ENCODE measurements around the gene MOB3B.
A peak's percentile ranks its signal among the peaks of the same experiment; 100 is the strongest.

Gene MOB3B

DNA sequence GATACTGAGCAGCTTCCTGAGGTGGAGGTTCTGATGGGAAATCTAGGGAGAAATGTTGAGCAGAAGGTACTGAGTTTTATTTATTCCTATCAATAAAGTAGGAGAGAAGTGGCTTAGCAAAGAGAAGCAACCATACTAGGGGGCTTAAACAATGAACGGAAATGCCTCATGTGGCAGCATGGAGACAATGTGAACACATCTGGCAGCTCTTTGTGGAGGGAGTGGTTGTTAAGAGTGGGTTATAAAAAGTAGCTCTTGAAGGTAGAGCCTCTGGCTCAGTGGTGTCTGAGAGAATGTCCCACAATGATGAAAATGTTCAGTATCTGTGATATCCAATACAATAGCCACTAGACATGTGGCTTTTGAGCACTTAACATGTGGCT, 179.9 kb downstream of the MOB3B start:
- Histone ChIP-seq H3K36me3 (replicated peaks in 1 of 2; ENCODE audit: control insufficient read depth in 2 of 2, insufficient read depth in 2 of 2, low read length in 2 of 2) (peaks cover 6 to 45% of the 10 kb centered on the region in 2 donors), H2BK120ac (ENCODE audit: low read depth, low read length) (no peak overlapping the region), H3K4ac (ENCODE audit: low read length) (no peak overlapping the region), H2BK15ac (ENCODE audit: low read length) (no peak overlapping the region), H3K9ac (ENCODE audit: low read depth, low read length, poor library complexity) (no peak overlapping the region), H4K8ac (ENCODE audit: low read depth, low read length) (no peak overlapping the region), H3K14ac (ENCODE audit: low read length) (no peak overlapping the region), H2AFZ (ENCODE audit: low read length) (no peak overlapping the region), H3K4me2 (ENCODE audit: insufficient read depth, low read length, poor library complexity, severe bottlenecking) (no peak overlapping the region), H3K23ac (ENCODE audit: low read depth, low read length, poor library complexity) (no peak overlapping the region), H3K4me3 (ENCODE audit: low read length in 2 of 2) (no peak overlapping the region), H3K27me3 (ENCODE audit: control insufficient read depth in 3 of 3, insufficient read depth in 3 of 3, low read depth in 1 of 3, low read length in 3 of 3) (no peaks in the 10 kb centered on the region), H2BK12ac (ENCODE audit: low read length) (no peak overlapping the region), H4K91ac (ENCODE audit: low read depth, low read length, poor library complexity) (no peak overlapping the region), H3K4me1 (ENCODE audit: control insufficient read depth in 2 of 2, insufficient read depth in 1 of 2, low read depth in 1 of 2, low read length in 2 of 2) (peaks cover 5 to 16% of the 10 kb centered on the region in 2 donors), H3K27ac (replicated peaks; ENCODE audit: low read length) (no peak overlapping the region), H2BK5ac (ENCODE audit: low read length) (no peak overlapping the region), H3K18ac (ENCODE audit: low read length) (no peak overlapping the region), H3K79me1 (ENCODE audit: low read depth, low read length) (no peaks in the 10 kb centered on the region), H3K9me3 (replicated peaks in 1 of 2; ENCODE audit: control insufficient read depth in 2 of 2, insufficient read depth in 1 of 2, low read depth in 1 of 2, low read length in 2 of 2) (peaks cover 5 to 11% of the 10 kb centered on the region in 2 donors), H2AK5ac (ENCODE audit: low read depth, low read length) (no peak overlapping the region)
- no CpG with 5 or more reads among the region's 1 CpG for WGBS, 2 donors (ENCODE audit: extremely low coverage in 2 of 2, insufficient read length in 2 of 2, insufficient replicate concordance in 1 of 2)
- DNase-seq (ENCODE audit: low spot score) = no peak

DNA sequence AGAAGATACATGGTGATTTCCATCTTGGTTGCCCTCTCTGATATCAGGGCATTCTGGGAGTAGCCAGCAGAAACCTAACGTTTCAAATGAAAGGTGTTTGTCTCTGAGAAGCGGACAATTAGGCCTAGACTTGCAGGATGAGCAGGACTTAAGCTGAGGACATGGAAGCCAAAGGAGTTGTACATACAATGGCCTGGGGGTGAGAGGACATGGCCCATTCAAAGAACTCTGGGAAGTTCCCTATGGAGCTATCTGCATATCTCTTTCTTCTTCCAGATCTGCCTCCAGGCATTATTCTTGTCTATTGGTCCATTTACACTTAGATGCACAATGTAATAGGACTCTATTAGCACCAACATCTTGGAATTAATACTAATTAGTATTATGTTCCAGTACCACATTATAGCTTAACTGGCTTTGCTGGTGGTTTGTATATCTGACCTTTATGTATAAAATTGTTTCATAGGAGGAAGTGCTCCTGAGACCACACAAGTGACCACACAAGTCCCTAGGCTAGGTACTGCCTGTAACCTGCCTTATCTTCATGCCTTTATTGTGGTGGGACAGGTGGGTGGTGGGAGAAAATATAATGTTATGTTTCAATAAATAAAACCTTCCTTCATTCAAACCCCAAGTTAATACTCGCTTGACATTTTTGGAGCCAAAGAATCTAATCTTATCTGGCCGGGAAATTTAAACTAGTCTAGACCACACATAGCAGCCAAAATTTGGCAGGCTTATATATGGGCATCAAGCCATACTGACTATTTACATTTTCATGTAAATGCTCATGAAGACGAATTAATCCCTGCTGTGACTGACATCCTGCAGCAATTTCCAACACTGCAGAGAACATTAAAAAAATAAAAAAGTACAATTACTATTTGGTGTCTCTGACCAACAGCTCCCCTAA, 180.6 kb downstream of the MOB3B start:
- Histone ChIP-seq H3K4me1 (ENCODE audit: control insufficient read depth in 2 of 2, insufficient read depth in 1 of 2, low read depth in 1 of 2, low read length in 2 of 2) (peaks cover 3 to 12% of the 10 kb centered on the region in 2 donors), H3K23ac (ENCODE audit: low read depth, low read length, poor library complexity) (no peak overlapping the region), H4K91ac (ENCODE audit: low read depth, low read length, poor library complexity) (no peak overlapping the region), H3K14ac (ENCODE audit: low read length) (no peak overlapping the region), H3K4me3 (ENCODE audit: low read length in 2 of 2) (no peak overlapping the region), H3K4me2 (ENCODE audit: insufficient read depth, low read length, poor library complexity, severe bottlenecking) (no peak overlapping the region), H3K27ac (replicated peaks; ENCODE audit: low read length) (no peak overlapping the region), H3K18ac (ENCODE audit: low read length) (no peak overlapping the region), H2BK120ac (ENCODE audit: low read depth, low read length) (no peak overlapping the region), H2AFZ (ENCODE audit: low read length) (no peak overlapping the region), H3K36me3 (replicated peaks in 1 of 2; ENCODE audit: control insufficient read depth in 2 of 2, insufficient read depth in 2 of 2, low read length in 2 of 2) (peaks cover 7 to 39% of the 10 kb centered on the region in 2 donors), H3K9ac (ENCODE audit: low read depth, low read length, poor library complexity) (no peak overlapping the region), H3K9me3 (replicated peaks in 1 of 2; ENCODE audit: control insufficient read depth in 2 of 2, insufficient read depth in 1 of 2, low read depth in 1 of 2, low read length in 2 of 2) (peaks cover 5 to 17% of the 10 kb centered on the region in 2 donors), H3K4ac (ENCODE audit: low read length) (no peak overlapping the region), H2BK15ac (ENCODE audit: low read length) (no peak overlapping the region), H2BK5ac (ENCODE audit: low read length) (no peak overlapping the region), H3K27me3 (ENCODE audit: control insufficient read depth in 3 of 3, insufficient read depth in 3 of 3, low read depth in 1 of 3, low read length in 3 of 3) (no peaks in the 10 kb centered on the region), H3K79me1 (ENCODE audit: low read depth, low read length) (no peaks in the 10 kb centered on the region), H2AK5ac (ENCODE audit: low read depth, low read length) (no peak overlapping the region), H4K8ac (ENCODE audit: low read depth, low read length) (no peak overlapping the region), H2BK12ac (ENCODE audit: low read length) (no peak overlapping the region)
- WGBS, 2 donors (ENCODE audit: extremely low coverage in 2 of 2, insufficient read length in 2 of 2, insufficient replicate concordance in 1 of 2) = no CpG with 5 or more reads among the region's 5 CpGs
- DNase-seq (ENCODE audit: low spot score) = no peak

DNA sequence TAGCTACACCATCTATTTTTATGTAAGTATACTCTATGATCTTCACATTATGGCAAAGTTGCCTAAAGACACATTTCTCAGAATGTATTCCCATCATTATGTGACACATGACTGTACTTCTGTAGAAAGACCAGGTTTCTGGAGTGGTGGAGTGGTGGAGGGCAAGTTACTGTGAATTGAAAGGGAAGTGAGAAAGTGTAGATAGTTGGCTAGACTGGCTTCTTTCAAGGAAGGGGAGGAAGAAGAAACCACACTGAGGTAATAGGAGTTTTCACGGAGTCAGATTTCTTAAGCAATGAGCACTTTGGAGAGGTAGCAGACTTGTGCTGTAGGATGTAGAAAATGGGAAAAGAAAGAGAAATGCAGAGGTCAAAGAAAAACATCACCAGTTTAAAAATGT, 181.7 kb downstream of the MOB3B start:
- H3K27me3 ChIP-seq (ENCODE audit: control insufficient read depth in 3 of 3, insufficient read depth in 3 of 3, low read depth in 1 of 3, low read length in 3 of 3) = no peaks in the 10 kb centered on the region
- H2BK5ac ChIP-seq (ENCODE audit: low read length) = no peak overlapping the region
- no peak overlapping the region for H3K23ac ChIP-seq (ENCODE audit: low read depth, low read length, poor library complexity)
- H3K4me1 ChIP-seq (ENCODE audit: control insufficient read depth in 2 of 2, insufficient read depth in 1 of 2, low read depth in 1 of 2, low read length in 2 of 2) = peaks cover 3 to 5% of the 10 kb centered on the region in 2 donors
- no peak overlapping the region for H3K18ac ChIP-seq (ENCODE audit: low read length)
- no peak overlapping the region for H2AFZ ChIP-seq (ENCODE audit: low read length)
- H3K4me3 ChIP-seq (ENCODE audit: low read length in 2 of 2) = no peak overlapping the region
- H3K9ac ChIP-seq (ENCODE audit: low read depth, low read length, poor library complexity) = no peak overlapping the region
- no CpG with 5 or more reads among the region's 1 CpG for WGBS, 2 donors (ENCODE audit: extremely low coverage in 2 of 2, insufficient read length in 2 of 2, insufficient replicate concordance in 1 of 2)
- no peak overlapping the region for H4K91ac ChIP-seq (ENCODE audit: low read depth, low read length, poor library complexity)
- H3K36me3 ChIP-seq (replicated peaks in 1 of 2; ENCODE audit: control insufficient read depth in 2 of 2, insufficient read depth in 2 of 2, low read length in 2 of 2) = peaks cover 7 to 32% of the 10 kb centered on the region in 2 donors
- no peak overlapping the region for H2BK12ac ChIP-seq (ENCODE audit: low read length)
- no peak overlapping the region for H2BK15ac ChIP-seq (ENCODE audit: low read length)
- no peaks in the 10 kb centered on the region for H3K79me1 ChIP-seq (ENCODE audit: low read depth, low read length)
- H3K14ac ChIP-seq (ENCODE audit: low read length) = no peak overlapping the region
- H3K9me3 ChIP-seq (replicated peaks in 1 of 2; ENCODE audit: control insufficient read depth in 2 of 2, insufficient read depth in 1 of 2, low read depth in 1 of 2, low read length in 2 of 2) = peaks cover 5 to 23% of the 10 kb centered on the region in 2 donors
- H3K27ac ChIP-seq (replicated peaks; ENCODE audit: low read length) = no peak overlapping the region
- DNase-seq (ENCODE audit: low spot score) = no peak
- no peak overlapping the region for H3K4me2 ChIP-seq (ENCODE audit: insufficient read depth, low read length, poor library complexity, severe bottlenecking)
- no peak overlapping the region for H2AK5ac ChIP-seq (ENCODE audit: low read depth, low read length)
- no peak overlapping the region for H3K4ac ChIP-seq (ENCODE audit: low read length)
- H2BK120ac ChIP-seq (ENCODE audit: low read depth, low read length) = no peak overlapping the region
- H4K8ac ChIP-seq (ENCODE audit: low read depth, low read length) = no peak overlapping the region

DNA sequence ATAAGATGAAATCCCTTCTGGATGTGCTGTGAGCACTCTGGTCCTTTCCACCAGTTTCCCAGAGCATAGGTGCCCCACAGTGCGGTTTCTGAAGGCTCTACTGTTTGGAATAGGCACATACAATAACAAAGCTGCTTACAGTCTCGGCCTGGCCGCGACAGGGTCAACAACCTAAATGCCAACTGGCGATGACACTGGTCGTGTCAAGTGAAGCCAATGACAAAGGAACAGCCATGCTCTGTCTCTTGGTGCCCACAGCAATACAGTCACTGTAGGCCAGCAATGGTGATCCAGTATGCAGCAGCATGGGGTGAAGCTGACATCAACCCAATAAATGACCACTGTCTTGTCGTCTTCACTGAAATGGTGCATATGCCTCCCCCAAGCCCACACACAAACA, 184.8 kb downstream of the MOB3B start:
- H4K8ac ChIP-seq (ENCODE audit: low read depth, low read length) = no peak overlapping the region
- no peak overlapping the region for H3K4me2 ChIP-seq (ENCODE audit: insufficient read depth, low read length, poor library complexity, severe bottlenecking)
- H2AFZ ChIP-seq (ENCODE audit: low read length) = no peak overlapping the region
- no peak overlapping the region for H4K91ac ChIP-seq (ENCODE audit: low read depth, low read length, poor library complexity)
- no CpG with 5 or more reads among the region's 7 CpGs for WGBS, 2 donors (ENCODE audit: extremely low coverage in 2 of 2, insufficient read length in 2 of 2, insufficient replicate concordance in 1 of 2)
- H2AK5ac ChIP-seq (ENCODE audit: low read depth, low read length) = no peak overlapping the region
- H3K9ac ChIP-seq (ENCODE audit: low read depth, low read length, poor library complexity) = no peak overlapping the region
- H3K27me3 ChIP-seq (ENCODE audit: control insufficient read depth in 3 of 3, insufficient read depth in 3 of 3, low read depth in 1 of 3, low read length in 3 of 3) = no peaks in the 10 kb centered on the region
- no peak overlapping the region for H2BK12ac ChIP-seq (ENCODE audit: low read length)
- H3K18ac ChIP-seq (ENCODE audit: low read length) = peak overlapping the region; percentile 2
- H3K23ac ChIP-seq (ENCODE audit: low read depth, low read length, poor library complexity) = no peak overlapping the region
- no peak overlapping the region for H3K4ac ChIP-seq (ENCODE audit: low read length)
- no peak overlapping the region for H3K27ac ChIP-seq (replicated peaks; ENCODE audit: low read length)
- H3K4me1 ChIP-seq (ENCODE audit: control insufficient read depth in 2 of 2, insufficient read depth in 1 of 2, low read depth in 1 of 2, low read length in 2 of 2) = peaks cover 16% of the 10 kb centered on the region in 2 donors
- no peak overlapping the region for H2BK120ac ChIP-seq (ENCODE audit: low read depth, low read length)
- no peak overlapping the region for H2BK15ac ChIP-seq (ENCODE audit: low read length)
- no peak overlapping the region for H3K14ac ChIP-seq (ENCODE audit: low read length)
- no peak for DNase-seq (ENCODE audit: low spot score)
- H3K36me3 ChIP-seq (replicated peaks in 1 of 2; ENCODE audit: control insufficient read depth in 2 of 2, insufficient read depth in 2 of 2, low read length in 2 of 2) = peaks cover 7 to 16% of the 10 kb centered on the region in 2 donors
- peaks cover 5 to 23% of the 10 kb centered on the region in 2 donors for H3K9me3 ChIP-seq (replicated peaks in 1 of 2; ENCODE audit: control insufficient read depth in 2 of 2, insufficient read depth in 1 of 2, low read depth in 1 of 2, low read length in 2 of 2)
- no peaks in the 10 kb centered on the region for H3K79me1 ChIP-seq (ENCODE audit: low read depth, low read length)
- H3K4me3 ChIP-seq (ENCODE audit: low read length in 2 of 2) = no peak overlapping the region
- H2BK5ac ChIP-seq (ENCODE audit: low read length) = no peak overlapping the region
